SK-N-MC (cell line): ENCODE measurements around the gene MAN2B1.
A peak's percentile ranks its signal among the peaks of the same experiment; 100 is the strongest.
"Not testable (repeated sequence)": the region's sequence is repeated elsewhere in the genome, so short reads cannot be mapped to it uniquely, and the experiment has no call there.

Source experiments
- EZH2 ChIP-seq: fragments of 200-600 bp; sonication (generic); IDR thresholded peaks from one replicate; pipeline ENCODE4 v1.6.1; 2017; ENCODE audit warnings: antibody characterized with exemption
- FOXP2 ChIP-seq: optimal IDR thresholded peaks from 2 replicates; pipeline ENCODE3; 2011; ENCODE audit warnings: mild to moderate bottlenecking, moderate library complexity; ENCODE audit not compliant: insufficient read depth; ENCODE audit errors: extremely low read length, control extremely low read depth
- POLR2AphosphoS5 ChIP-seq: IDR thresholded peaks from 2 replicates; pipeline ENCODE4 v1.6.1; 2012; ENCODE audit warnings: mild to moderate bottlenecking, low read depth, low read length, borderline replicate concordance

- not testable (repeated sequence) for TF ChIP-seq EZH2, FOXP2
- 0 out of 2 replicates have a peak, but pooled peaks have one; percentile 24 for TF ChIP-seq POLR2AphosphoS5
Measured at GRCh38 chr19:12697425-12697824, 30.9 kb upstream of the MAN2B1 start.
